Ovary (tissue), 3 donors: ENCODE results near the gene GPR21.

ENCODE experiments used
- EP300 ChIP-seq: sonication (generic); formaldehyde crosslinking; IDR thresholded peaks from one replicate; pipeline ENCODE4 v1.6.1; 2017; ENCODE audit warnings: antibody characterized with exemption
- POLR2A ChIP-seq: fragments of 450-650 bp; IDR thresholded peaks from one replicate; pipeline ENCODE4 v1.6.1; 2017; ENCODE audit warnings: antibody characterized with exemption, mild to moderate bottlenecking, moderate library complexity
- TF ChIP-seq, protein P1 (sequence below), 3 donors: fragments of 450-650 bp in 2 of 3; fragments of 200-600 bp in 1 of 3; IDR thresholded peaks; one replicate each; pipeline versions ENCODE4 v1.5.1 to v1.8.0; 2016 to 2022; ENCODE audit warnings: antibody characterized with exemption in 3 of 3, mild to moderate bottlenecking in 1 of 3
- donor health status: DM: no; HTN: no; CAD: no.

DNA sequence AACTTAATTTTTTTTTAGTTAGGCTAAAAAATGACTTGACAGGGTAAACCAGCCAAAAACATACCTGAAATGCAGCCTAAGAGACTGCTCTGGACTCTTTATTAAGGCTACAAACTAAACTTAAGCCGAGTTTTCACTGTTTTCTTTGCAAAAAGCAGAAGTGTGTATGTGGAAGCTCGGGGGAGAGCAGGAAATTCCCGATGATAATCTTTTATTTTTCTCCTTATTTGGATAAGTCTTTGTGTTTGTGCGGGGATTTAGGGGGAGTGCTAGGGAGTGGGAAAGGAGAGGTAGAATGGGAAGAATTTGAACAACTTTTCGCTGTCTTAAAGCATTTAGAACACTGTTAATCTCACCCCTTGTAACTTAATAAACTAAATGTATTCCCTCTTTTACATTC lies 30.7 kb upstream of the GPR21 start:
- TF ChIP-seq, protein P1, sequence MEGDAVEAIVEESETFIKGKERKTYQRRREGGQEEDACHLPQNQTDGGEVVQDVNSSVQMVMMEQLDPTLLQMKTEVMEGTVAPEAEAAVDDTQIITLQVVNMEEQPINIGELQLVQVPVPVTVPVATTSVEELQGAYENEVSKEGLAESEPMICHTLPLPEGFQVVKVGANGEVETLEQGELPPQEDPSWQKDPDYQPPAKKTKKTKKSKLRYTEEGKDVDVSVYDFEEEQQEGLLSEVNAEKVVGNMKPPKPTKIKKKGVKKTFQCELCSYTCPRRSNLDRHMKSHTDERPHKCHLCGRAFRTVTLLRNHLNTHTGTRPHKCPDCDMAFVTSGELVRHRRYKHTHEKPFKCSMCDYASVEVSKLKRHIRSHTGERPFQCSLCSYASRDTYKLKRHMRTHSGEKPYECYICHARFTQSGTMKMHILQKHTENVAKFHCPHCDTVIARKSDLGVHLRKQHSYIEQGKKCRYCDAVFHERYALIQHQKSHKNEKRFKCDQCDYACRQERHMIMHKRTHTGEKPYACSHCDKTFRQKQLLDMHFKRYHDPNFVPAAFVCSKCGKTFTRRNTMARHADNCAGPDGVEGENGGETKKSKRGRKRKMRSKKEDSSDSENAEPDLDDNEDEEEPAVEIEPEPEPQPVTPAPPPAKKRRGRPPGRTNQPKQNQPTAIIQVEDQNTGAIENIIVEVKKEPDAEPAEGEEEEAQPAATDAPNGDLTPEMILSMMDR (IDR thresholded peaks at IDR 0.05) = no peak
- no peak for TF ChIP-seq POLR2A
- TF ChIP-seq EP300 = no peak
